IMR-90 (cell line): ENCODE results near the gene AMOTL2. TPM values are rescaled to one million over a fixed set of nuclear protein-coding genes. Genes with fewer than 3 reads are reported as not detected.
A peak's percentile ranks its signal among the peaks of the same experiment; 100 is the strongest.

ENCODE experiments used
- ATAC-seq: fragments of 200-7000 bp; cut with Tn5 transposase; 2 replicates; pipeline ENCODE4 v1.9.1; 2020; ENCODE audit warnings: low read depth, mild to moderate bottlenecking, moderate library complexity
- BruUV-seq: library from RNA; stranded (reverse); fragments of 400-500 nt; replicated peaks from 2 replicates; lab custom pipeline; 2021; lab: Mats Ljungman, UMichigan
- CTCF ChIA-PET: fragments of 300-600 bp; formaldehyde crosslinking; extraction: SDS; loops from one replicate; lab custom pipeline; 2021; ENCODE audit warnings: antibody characterized with exemption; lab: Yijun Ruan, JAX
- POLR2A ChIA-PET: fragments of 300-600 bp; sonication (Branson Sonifier 250); formaldehyde crosslinking; loops from one replicate; lab custom pipeline; 2022; ENCODE audit warnings: antibody characterized with exemption; ENCODE audit not compliant: unreplicated experiment; lab: Charles Lee
- DNase-seq: peaks from one replicate; pipeline ENCODE4 v3.0.0; 2013
- H2AFZ ChIP-seq: replicated peaks from 2 replicates; pipeline ENCODE3; 2013; ENCODE audit warnings: low read length, mild to moderate bottlenecking; ENCODE audit not compliant: poor library complexity
- H2AK5ac ChIP-seq: 2 replicates; pipeline ENCODE4 v1.6.1; 2013; ENCODE audit warnings: low read depth, low read length, inconsistent platforms
- H2AK9ac ChIP-seq: replicated peaks from 2 replicates; pipeline ENCODE3; 2013; ENCODE audit warnings: mild to moderate bottlenecking, low read depth, low read length, moderate library complexity; ENCODE audit not compliant: poor library complexity
- H2BK120ac ChIP-seq: 2 replicates; pipeline ENCODE4 v1.6.1; 2013; ENCODE audit warnings: low read depth, low read length, inconsistent platforms
- H2BK15ac ChIP-seq: 3 replicates; pipeline ENCODE4 v1.6.1; 2013; ENCODE audit warnings: low read depth, low read length, inconsistent platforms
- H2BK20ac ChIP-seq: 2 replicates; pipeline ENCODE4 v1.6.1; 2013; ENCODE audit warnings: low read depth, mild to moderate bottlenecking, inconsistent platforms, low read length, moderate library complexity
- H2BK5ac ChIP-seq: 2 replicates; pipeline ENCODE4 v1.6.1; 2013; ENCODE audit warnings: mild to moderate bottlenecking, low read depth, low read length, inconsistent platforms; ENCODE audit not compliant: poor library complexity, severe bottlenecking
- H3K14ac ChIP-seq: replicated peaks from 2 replicates; pipeline ENCODE4 v1.6.1; 2013; ENCODE audit warnings: low read depth, low read length, inconsistent platforms
- H3K18ac ChIP-seq: 2 replicates; pipeline ENCODE4 v1.6.1; 2013; ENCODE audit warnings: low read depth, low read length, control low read depth
- H3K23ac ChIP-seq: 2 replicates; pipeline ENCODE4 v1.6.1; 2013; ENCODE audit warnings: low read depth, low read length, inconsistent platforms
- H3K27ac ChIP-seq: 2 replicates; pipeline ENCODE4 v1.5.1; 2013; ENCODE audit warnings: mild to moderate bottlenecking, control low read depth, low read length; ENCODE audit not compliant: insufficient read depth
- H3K27me3 ChIP-seq: 2 replicates; pipeline ENCODE4 v1.6.1; 2013; ENCODE audit warnings: low read length; ENCODE audit not compliant: control insufficient read depth, insufficient read depth
- H3K36me3 ChIP-seq: 2 replicates; pipeline ENCODE4 v1.6.1; 2013; ENCODE audit warnings: low read length, mixed read lengths; ENCODE audit not compliant: control insufficient read depth, insufficient read depth
- H3K4ac ChIP-seq: 2 replicates; pipeline ENCODE4 v1.6.1; 2013; ENCODE audit warnings: low read depth, low read length, inconsistent platforms
- H3K4me1 ChIP-seq: 2 replicates; pipeline ENCODE4 v1.6.1; 2013; ENCODE audit warnings: low read length, mixed read lengths; ENCODE audit not compliant: control insufficient read depth, insufficient read depth
- H3K4me2 ChIP-seq: 2 replicates; pipeline ENCODE4 v1.6.1; 2013; ENCODE audit warnings: low read depth, mild to moderate bottlenecking, control low read depth, low read length, moderate library complexity
- H3K4me3 ChIP-seq: 2 replicates; pipeline ENCODE4 v1.5.1; 2013; ENCODE audit warnings: low read depth, mild to moderate bottlenecking, control low read depth, low read length, moderate library complexity; ENCODE audit not compliant: insufficient read depth
- H3K56ac ChIP-seq: 2 replicates; pipeline ENCODE4 v1.6.1; 2013; ENCODE audit warnings: low read length, inconsistent platforms; ENCODE audit not compliant: insufficient read depth; ENCODE audit errors: extremely low read depth
- H3K79me1 ChIP-seq, 2 experiments: 2 replicates each; pipeline ENCODE4 v1.6.1; 2013; ENCODE audit warnings: low read length in 2 of 2, inconsistent platforms in 1 of 2, low read depth in 1 of 2
- H3K9ac ChIP-seq: 2 replicates; pipeline ENCODE4 v1.6.1; 2013; ENCODE audit warnings: low read depth, low read length, control low read depth
- H3K9me1 ChIP-seq: 2 replicates; pipeline ENCODE4 v1.6.1; 2013; ENCODE audit warnings: low read length, inconsistent platforms; ENCODE audit not compliant: insufficient read depth
- H3K9me3 ChIP-seq: 2 replicates; pipeline ENCODE4 v1.6.1; 2013; ENCODE audit warnings: low read length; ENCODE audit not compliant: control insufficient read depth, insufficient read depth
- H4K20me1 ChIP-seq: 2 replicates; pipeline ENCODE4 v1.6.1; 2013; ENCODE audit warnings: low read length, inconsistent platforms; ENCODE audit not compliant: insufficient read depth
- H4K5ac ChIP-seq: 2 replicates; pipeline ENCODE4 v1.6.1; 2013; ENCODE audit warnings: mild to moderate bottlenecking, low read depth, low read length, control low read depth
- H4K8ac ChIP-seq, 2 experiments: 2 replicates each; pipeline ENCODE4 v1.6.1; 2013; ENCODE audit warnings: low read depth in 2 of 2, low read length in 2 of 2, control low read depth in 1 of 2, inconsistent platforms in 1 of 2
- H4K91ac ChIP-seq: 2 replicates; pipeline ENCODE4 v1.6.1; 2013; ENCODE audit warnings: low read depth, low read length, inconsistent platforms; ENCODE audit not compliant: insufficient read depth
- CEBPB ChIP-seq: IDR thresholded peaks from 2 replicates; pipeline ENCODE4 v1.6.1; 2012; ENCODE audit warnings: low read depth, low read length, improper control_type of control experiment
- CHD1 ChIP-seq: IDR thresholded peaks from 2 replicates; pipeline ENCODE4 v1.6.1; 2012; ENCODE audit warnings: low read depth, low read length, improper control_type of control experiment
- CTCF ChIP-seq: conservative IDR thresholded peaks from 2 replicates; pipeline ENCODE4 v1.5.1; 2012; ENCODE audit warnings: mild to moderate bottlenecking, low read depth, low read length, improper control_type of control experiment
- MAFK ChIP-seq: IDR thresholded peaks from 2 replicates; pipeline ENCODE4 v1.6.1; 2012; ENCODE audit warnings: low read depth, low read length, improper control_type of control experiment
- MAZ ChIP-seq: IDR thresholded peaks from 2 replicates; pipeline ENCODE4 v1.6.1; 2012; ENCODE audit warnings: low read depth, mild to moderate bottlenecking, low read length, improper control_type of control experiment, moderate library complexity, borderline replicate concordance
- MXI1 ChIP-seq: IDR thresholded peaks from 2 replicates; pipeline ENCODE4 v1.6.1; 2012; ENCODE audit warnings: low read depth, mild to moderate bottlenecking, low read length, moderate library complexity, borderline replicate concordance
- NFE2L2 ChIP-seq: fragments of 150-350 bp; IDR thresholded peaks from 2 replicates; pipeline ENCODE4 v1.6.1; 2016; ENCODE audit warnings: low read depth, mild to moderate bottlenecking, low read length
- POLR2A ChIP-seq: IDR thresholded peaks from 2 replicates; pipeline ENCODE4 v1.6.1; 2012; ENCODE audit warnings: mild to moderate bottlenecking, low read depth, low read length
- RCOR1 ChIP-seq: IDR thresholded peaks from 2 replicates; pipeline ENCODE4 v1.6.1; 2012; ENCODE audit warnings: mild to moderate bottlenecking, low read length, improper control_type of control experiment; ENCODE audit not compliant: insufficient replicate concordance
- RFX5 ChIP-seq: IDR thresholded peaks from 2 replicates; pipeline ENCODE4 v1.8.0; 2012; ENCODE audit warnings: low read depth, mild to moderate bottlenecking, low read length, moderate library complexity
- SMC3 ChIP-seq: fragments of 150-350 bp; IDR thresholded peaks from 2 replicates; pipeline ENCODE4 v1.6.1; 2016; ENCODE audit warnings: low read depth, mild to moderate bottlenecking, antibody characterized with exemption, low read length, moderate library complexity
- WGBS, 2 experiments: methylation state at CpG; one replicate each; pipeline versions ENCODE4 v1.1.5 to v1.1.7; 2013; ENCODE audit warnings: missing lambda C conversion rate in 2 of 2; ENCODE audit not compliant: insufficient read length in 1 of 2; ENCODE audit errors: extremely low coverage in 2 of 2; 5-methylcytosine and 5-hydroxymethylcytosine counted together
- dilution Hi-C: fragments of 300-500 bp; cut with HindIII; formaldehyde crosslinking; loops from one replicate; pipeline ENCODE4 v1.14.3; 2018; ENCODE audit warnings: low sequenced_read_pairs; ENCODE audit not compliant: unreplicated experiment
- in situ Hi-C: fragments of 300-500 bp; cut with MboI; formaldehyde crosslinking; loops from 3 replicates; pipeline ENCODE4 v1.14.3; 2019; ENCODE audit warnings: low sequenced_read_pairs, inconsistent platforms, mixed read lengths
- intact Hi-C: fragments of 100-400 bp; cut with micrococcal nuclease; formaldehyde crosslinking; loops from 2 replicates; pipeline ENCODE4 v1.10.0; 2022
- polyA plus RNA-seq, 3 experiments: library from polyadenylated mRNA; depleted of rRNA; stranded (reverse); fragments of >200 nt; gene quantifications; 2 replicates each; pipeline ENCODE4 v1.2.3, GENCODE V29; 2012; ENCODE audit warnings: low replicate concordance in 1 of 3
- total RNA-seq: library from RNA; depleted of rRNA; stranded (reverse); fragments of >200 nt; gene quantifications from 2 replicates; pipeline ENCODE4 v1.2.3, GENCODE V29; 2012
- TF ChIP-seq, protein P1 (sequence below): fragments of 150-350 bp; IDR thresholded peaks from 2 replicates; pipeline ENCODE4 v1.6.1; 2017; ENCODE audit warnings: mild to moderate bottlenecking, antibody characterized with exemption, low read length, low read depth
- TF ChIP-seq, protein P2 (sequence below): fragments of 150-350 bp; IDR thresholded peaks from 2 replicates; pipeline ENCODE4 v1.6.1; 2016; ENCODE audit warnings: low read depth, mild to moderate bottlenecking, low read length, moderate library complexity, borderline replicate concordance

AMOTL2 gene
- total and polyA plus RNA-seq, 2 of the 4 experiments (the other 2 are of a cell fraction), result 162 to 176 TPM

- no peak overlapping the region for H3K4me3 ChIP-seq
- no peak for TF ChIP-seq NFE2L2
- TF ChIP-seq RCOR1, result no peak
- TF ChIP-seq, protein P1, sequence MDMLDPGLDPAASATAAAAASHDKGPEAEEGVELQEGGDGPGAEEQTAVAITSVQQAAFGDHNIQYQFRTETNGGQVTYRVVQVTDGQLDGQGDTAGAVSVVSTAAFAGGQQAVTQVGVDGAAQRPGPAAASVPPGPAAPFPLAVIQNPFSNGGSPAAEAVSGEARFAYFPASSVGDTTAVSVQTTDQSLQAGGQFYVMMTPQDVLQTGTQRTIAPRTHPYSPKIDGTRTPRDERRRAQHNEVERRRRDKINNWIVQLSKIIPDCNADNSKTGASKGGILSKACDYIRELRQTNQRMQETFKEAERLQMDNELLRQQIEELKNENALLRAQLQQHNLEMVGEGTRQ, result no peak
- no peak for TF ChIP-seq CTCF
- TF ChIP-seq, protein P2, sequence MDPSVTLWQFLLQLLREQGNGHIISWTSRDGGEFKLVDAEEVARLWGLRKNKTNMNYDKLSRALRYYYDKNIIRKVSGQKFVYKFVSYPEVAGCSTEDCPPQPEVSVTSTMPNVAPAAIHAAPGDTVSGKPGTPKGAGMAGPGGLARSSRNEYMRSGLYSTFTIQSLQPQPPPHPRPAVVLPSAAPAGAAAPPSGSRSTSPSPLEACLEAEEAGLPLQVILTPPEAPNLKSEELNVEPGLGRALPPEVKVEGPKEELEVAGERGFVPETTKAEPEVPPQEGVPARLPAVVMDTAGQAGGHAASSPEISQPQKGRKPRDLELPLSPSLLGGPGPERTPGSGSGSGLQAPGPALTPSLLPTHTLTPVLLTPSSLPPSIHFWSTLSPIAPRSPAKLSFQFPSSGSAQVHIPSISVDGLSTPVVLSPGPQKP, result no peak
- no peak for TF ChIP-seq CHD1
- no peak for TF ChIP-seq POLR2A
- TF ChIP-seq MAFK, result no peak
- TF ChIP-seq MAZ, result no peak
- TF ChIP-seq SMC3, result no peak
- TF ChIP-seq RFX5, result no peak
- TF ChIP-seq MXI1, result no peak
- TF ChIP-seq CEBPB, result no peak
These were observed 43.1 kb downstream of the AMOTL2 start for GRCh38 chr3:134330883-134331810.

More at GRCh38 chr3:134330883-134331810, 43.1 kb downstream of the AMOTL2 start:
- peak overlapping the region; percentile 96 for H2AK9ac ChIP-seq
- peak overlapping the region; percentile 100 for H2BK5ac ChIP-seq
- H2BK15ac ChIP-seq, result peak overlapping the region; percentile 90
- H2AK5ac ChIP-seq, result peak overlapping the region; percentile 93
- H3K79me1 ChIP-seq, result peaks cover 0 to 38% of the 10 kb centered on the region in 2 experiments; a peak in 2 of 4 replicates
- H3K36me3 ChIP-seq, result no peaks in the 10 kb centered on the region
- peak overlapping the region; percentile 94 for H4K91ac ChIP-seq
- H3K27ac ChIP-seq, result peak overlapping the region; percentile 92
- peak overlapping the region; percentile 95 for H2BK20ac ChIP-seq
- H4K8ac ChIP-seq, result peak overlapping the region; percentile 70 to 71
- POLR2A ChIA-PET, result interaction anchor here (0.6 to 1.7 kb wide), 6 partner anchors 15 to 875 kb away, joined by 3 to 5 read pairs (median 4); no protein-coding TSS in a partner anchor
- H3K27me3 ChIP-seq, result no peaks in the 10 kb centered on the region
- H3K4me1 ChIP-seq, result peaks cover 58% of the 10 kb centered on the region
- in situ Hi-C loops, result no loop called here
- peaks cover 4% of the 10 kb centered on the region; the same call in 1 of the 2 replicates for H4K20me1 ChIP-seq
- H3K9ac ChIP-seq, result peak overlapping the region; percentile 51
- peak overlapping the region; percentile 77 for H2AFZ ChIP-seq
- WGBS, 2 experiments, result no CpG with 5 or more reads among the region's 6 CpGs
- peak overlapping the region; percentile 92 for H3K4ac ChIP-seq
- DNase-seq, result peak; percentile 71
- peak overlapping the region; percentile 94 for H3K56ac ChIP-seq
- H3K23ac ChIP-seq, result peak overlapping the region; percentile 54
- no peaks in the 10 kb centered on the region for H3K9me3 ChIP-seq
- intact Hi-C loops, result no loop called here
- BruUV-seq, result no TSS peak
- dilution Hi-C loops, result no loop called here
- H3K14ac ChIP-seq, result peak overlapping the region; percentile 79
- ATAC-seq, result peak; percentile 50
- H3K4me2 ChIP-seq, result peak overlapping the region; percentile 67
- peak overlapping the region; percentile 97 for H2BK120ac ChIP-seq
- peak overlapping the region; percentile 83 for H4K5ac ChIP-seq
- CTCF ChIA-PET, result interaction anchor here (0.6 to 1.7 kb wide), 5 partner anchors 28 to 414 kb away, joined by 3 to 12 read pairs (median 5); no protein-coding TSS in a partner anchor
- peak overlapping the region; percentile 83 for H3K18ac ChIP-seq
- peaks cover 32% of the 10 kb centered on the region for H3K9me1 ChIP-seq
